HepG2 (cell line): ENCODE data around the gene PERCC1. TPM values are rescaled to one million over a fixed set of nuclear protein-coding genes. Genes with fewer than 3 reads are reported as not detected.
A peak's percentile ranks its signal among the peaks of the same experiment; 100 is the strongest.

ENCODE experiments used
- ARNT ChIP-seq: fragments of 450-650 bp; IDR thresholded peaks from 2 replicates; pipeline ENCODE4 v1.6.1; 2017
- CAMTA2 ChIP-seq: sonication (generic); formaldehyde crosslinking; IDR thresholded peaks from 2 replicates; pipeline ENCODE4 v1.4.0; 2020; ENCODE audit warnings: mild to moderate bottlenecking, missing genetic modification reagents, borderline replicate concordance
- ETS1 ChIP-seq: sonication (generic); formaldehyde crosslinking; IDR thresholded peaks from 2 replicates; pipeline ENCODE4 v1.4.0; 2020; ENCODE audit warnings: missing genetic modification reagents
- FOXC1 ChIP-seq: sonication (generic); formaldehyde crosslinking; IDR thresholded peaks from 2 replicates; pipeline ENCODE4 v1.8.0; 2022; ENCODE audit warnings: mild to moderate bottlenecking, missing genetic modification reagents, borderline replicate concordance
- GRHL1 ChIP-seq: sonication (generic); formaldehyde crosslinking; conservative IDR thresholded peaks from 2 replicates; pipeline ENCODE4 v1.8.0; 2022; ENCODE audit warnings: missing genetic modification reagents
- HCFC1 ChIP-seq: fragments of 150-350 bp; IDR thresholded peaks from 2 replicates; pipeline ENCODE4 v1.6.1; 2014; ENCODE audit warnings: low read depth, low read length
- KLF6 ChIP-seq: IDR thresholded peaks from 2 replicates; pipeline ENCODE4 v1.8.0; 2016; ENCODE audit warnings: missing biosample characterization, missing genetic modification reagents
- KLF9 ChIP-seq: IDR thresholded peaks from 2 replicates; pipeline ENCODE4 v1.6.1; 2016; ENCODE audit warnings: low read depth
- MED8 ChIP-seq: sonication (generic); formaldehyde crosslinking; IDR thresholded peaks from 2 replicates; pipeline ENCODE4 v1.8.1; 2023; ENCODE audit warnings: mild to moderate bottlenecking, missing genetic modification reagents; ENCODE audit not compliant: insufficient replicate concordance
- MYNN ChIP-seq: sonication (generic); formaldehyde crosslinking; IDR thresholded peaks from 2 replicates; pipeline ENCODE4 v1.4.0; 2020; ENCODE audit warnings: mild to moderate bottlenecking, low read depth, missing genetic modification reagents
- POLR2G ChIP-seq: fragments of 200-400 bp; formaldehyde crosslinking; IDR thresholded peaks from 2 replicates; pipeline ENCODE4 v1.6.1; 2018; ENCODE audit warnings: mild to moderate bottlenecking, low read depth, low read length, moderate library complexity
- SIN3B ChIP-seq: fragments of 150-350 bp; IDR thresholded peaks from 2 replicates; pipeline ENCODE4 v1.6.1; 2014; ENCODE audit warnings: low read length
- SP2 ChIP-seq: sonication (generic); formaldehyde crosslinking; IDR thresholded peaks from 2 replicates; pipeline ENCODE4 v1.5.1; 2020; ENCODE audit warnings: mild to moderate bottlenecking, missing genetic modification reagents
- SRSF1 ChIP-seq: fragments of 200-400 bp; formaldehyde crosslinking; optimal IDR thresholded peaks from 2 replicates; pipeline ENCODE3; 2017; ENCODE audit warnings: mild to moderate bottlenecking, low read depth, low read length, moderate library complexity
- TCF7 ChIP-seq: sonication (generic); IDR thresholded peaks from 2 replicates; pipeline ENCODE4 v1.6.1; 2016; ENCODE audit warnings: antibody characterized with exemption, low read depth
- YEATS4 ChIP-seq: sonication (generic); formaldehyde crosslinking; IDR thresholded peaks from 2 replicates; pipeline ENCODE4 v1.4.0; 2020; ENCODE audit warnings: missing genetic modification reagents, borderline replicate concordance
- YY1 ChIP-seq: IDR thresholded peaks from 2 replicates; pipeline ENCODE4 v1.6.1; 2011; ENCODE audit warnings: low read length, low read depth, moderate library complexity, mild to moderate bottlenecking; ENCODE audit not compliant: insufficient read depth, insufficient replicate concordance
- ZFP36L1 ChIP-seq: sonication (generic); formaldehyde crosslinking; IDR thresholded peaks from 2 replicates; pipeline ENCODE4 v1.8.0; 2022; ENCODE audit warnings: mild to moderate bottlenecking, missing genetic modification reagents, moderate library complexity
- ZNF331 ChIP-seq: sonication (generic); formaldehyde crosslinking; IDR thresholded peaks from 2 replicates; pipeline ENCODE4 v1.4.0; 2020; ENCODE audit warnings: missing genetic modification reagents
- ZNF383 ChIP-seq: sonication (generic); formaldehyde crosslinking; IDR thresholded peaks from 2 replicates; pipeline ENCODE4 v1.4.0; 2020; ENCODE audit warnings: missing genetic modification reagents, mild to moderate bottlenecking, borderline replicate concordance
- ZNF605 ChIP-seq: sonication (generic); formaldehyde crosslinking; IDR thresholded peaks from 2 replicates; pipeline ENCODE4 v1.8.0; 2022; ENCODE audit warnings: mild to moderate bottlenecking, missing genetic modification reagents
- ZNF747 ChIP-seq: sonication (generic); formaldehyde crosslinking; IDR thresholded peaks from 2 replicates; pipeline ENCODE4 v1.8.1; 2023; ENCODE audit warnings: missing genetic modification reagents, mild to moderate bottlenecking, borderline replicate concordance
- polyA plus RNA-seq, 8 experiments: library from polyadenylated mRNA; depleted of rRNA in 3 of 8; stranded (reverse) in 7 of 8; unstranded in 1 of 8; fragments of >200 nt; fragmentation: Illumina TruSeq in 4 of 8; extraction: Trizol in 4 of 8; gene quantifications; 2 replicates each; pipeline versions ENCODE4 v1.2.1 to v1.2.3, GENCODE V29; 2011 to 2016; ENCODE audit warnings: low read depth in 4 of 8, missing spikeins in 1 of 8, mixed read lengths in 1 of 8; ENCODE audit not compliant: insufficient read depth in 1 of 8
- total RNA-seq, 5 experiments: library from RNA; depleted of rRNA; stranded (reverse); fragments of >200 nt; fragmentation: Illumina TruSeq; extraction: Trizol; gene quantifications; 2 replicates each; pipeline ENCODE4 v1.2.3, GENCODE V29; 2016; ENCODE audit warnings: low read depth in 1 of 5

PERCC1 gene
- total and polyA plus RNA-seq, 2 of the 13 experiments (the other 11 are each of a cell fraction or from before 2014, with no cell fraction given), result 0.15 TPM; not detected in 1

- TF ChIP-seq ZFP36L1 (CRISPR knock-in tag) (peak; percentile 95), SRSF1 (peak; percentile 34), MED8 (peak; percentile 53), FOXC1 (CRISPR knock-in tag) (peak; percentile 88), TCF7 (no peak), POLR2G (peak; percentile 95), ZNF605 (peak; percentile 55; the same call in 1 of the 2 replicates), ARNT (no peak), SP2 (CRISPR knock-in tag) (no peak), ETS1 (CRISPR knock-in tag) (peak; percentile 89), GRHL1 (no peak), HCFC1 (peak; percentile 34; the same call in 1 of the 2 replicates), CAMTA2 (CRISPR knock-in tag) (no peak), KLF9 (CRISPR knock-in tag) (no peak), YEATS4 (CRISPR knock-in tag) (peak; percentile 95), YY1 (peak; percentile 62), KLF6 (CRISPR knock-in tag) (peak; percentile 98), ZNF747 (CRISPR knock-in tag) (no peak), SIN3B (0 out of 2 replicates have a peak, but pooled peaks have one; percentile 56), MYNN (CRISPR knock-in tag) (peak; percentile 48; the same call in 1 of the 2 replicates), ZNF331 (peak; percentile 76), ZNF383 (no peak)
Observed at GRCh38 chr16:1474796-1475551, 44.1 kb downstream of the PERCC1 start, which contains the start of gene CLCN7 (continued).
